Neural cell (in vitro differentiated cells): ENCODE measurements around the gene KDM4E. TPM values are rescaled to one million over a fixed set of nuclear protein-coding genes. Genes with fewer than 3 reads are reported as not detected.
"Not testable (repeated sequence)": the region's sequence is repeated elsewhere in the genome, so short reads cannot be mapped to it uniquely, and the experiment has no call there.

Experiments used
- H2AFZ ChIP-seq: fragments of 200-600, 300-800 bp; sonication (generic), shearing (Covaris generic); 2 replicates; pipeline ENCODE4 v1.6.0; 2014; ENCODE audit warnings: low read depth, mild to moderate bottlenecking, antibody characterized with exemption, low read length, moderate library complexity
- H3F3A ChIP-seq: fragments of 200-600 bp; shearing (Covaris generic); 2 replicates; pipeline ENCODE4 v1.6.1; 2016; ENCODE audit warnings: mild to moderate bottlenecking, moderate library complexity, mixed read lengths, antibody characterized with exemption, low read length; ENCODE audit not compliant: insufficient read depth, poor library complexity, severe bottlenecking
- H3K27ac ChIP-seq: fragments of 200-600, 300-800 bp; sonication (generic), shearing (Covaris generic); 2 replicates; pipeline ENCODE4 v1.5.1; 2014; ENCODE audit warnings: mild to moderate bottlenecking, low read length, moderate library complexity
- H3K27me3 ChIP-seq: fragments of 300-800, 200-600 bp; sonication (generic), shearing (Covaris generic); 2 replicates; pipeline ENCODE4 v1.6.0; 2014; ENCODE audit warnings: mild to moderate bottlenecking, low read depth, low read length, moderate library complexity; ENCODE audit not compliant: insufficient read depth
- H3K36me3 ChIP-seq: fragments of 300-800, 200-600 bp; sonication (generic), shearing (Covaris generic); 2 replicates; pipeline ENCODE4 v1.5.1; 2014; ENCODE audit warnings: mild to moderate bottlenecking, antibody characterized with exemption, low read length, moderate library complexity; ENCODE audit not compliant: insufficient read depth
- H3K4me2 ChIP-seq: fragments of 300-800, 200-600 bp; sonication (generic), shearing (Covaris generic); 2 replicates; pipeline ENCODE4 v1.6.0; 2014; ENCODE audit warnings: mild to moderate bottlenecking, low read length
- H3K4me3 ChIP-seq: fragments of 300-800, 200-600 bp; sonication (generic), shearing (Covaris generic); 2 replicates; pipeline ENCODE4 v1.5.1; 2014; ENCODE audit warnings: mild to moderate bottlenecking, low read length, moderate library complexity
- H3K79me2 ChIP-seq: fragments of 200-600 bp; shearing (Covaris generic); replicated peaks from 2 replicates; pipeline ENCODE4 v1.6.0; 2014; ENCODE audit warnings: mild to moderate bottlenecking, low read length, moderate library complexity; ENCODE audit not compliant: insufficient read depth
- H3K9ac ChIP-seq: fragments of 300-800, 200-600 bp; sonication (generic), shearing (Covaris generic); 2 replicates; pipeline ENCODE4 v1.6.1; 2016; ENCODE audit warnings: mild to moderate bottlenecking, low read length, mixed read lengths
- H3K9me2 ChIP-seq: fragments of 200-600 bp; shearing (Covaris generic); 2 replicates; pipeline ENCODE4 v1.6.1; 2016; ENCODE audit warnings: mild to moderate bottlenecking, low read length, mixed read lengths; ENCODE audit not compliant: insufficient read depth
- H3K9me3 ChIP-seq: fragments of 200-600, 300-800 bp; sonication (generic), shearing (Covaris generic); 2 replicates; pipeline ENCODE4 v1.6.1; 2016; ENCODE audit warnings: mild to moderate bottlenecking, mixed run types, low read length, moderate library complexity, mixed read lengths
- H4K20me1 ChIP-seq: fragments of 200-600 bp; shearing (Covaris generic); 2 replicates; pipeline ENCODE4 v1.6.1; 2016; ENCODE audit warnings: mild to moderate bottlenecking, mixed run types; ENCODE audit not compliant: insufficient read depth
- CTCF ChIP-seq: fragments of 450-650 bp; IDR thresholded peaks from 2 replicates; pipeline ENCODE4 v1.5.1; 2014; ENCODE audit warnings: antibody characterized with exemption, mild to moderate bottlenecking, moderate library complexity; ENCODE audit not compliant: poor library complexity, severe bottlenecking
- EP300 ChIP-seq: fragments of 450-650 bp; conservative IDR thresholded peaks from 2 replicates; pipeline ENCODE4 v1.6.1; 2014; ENCODE audit warnings: antibody characterized with exemption, mild to moderate bottlenecking, moderate library complexity; ENCODE audit not compliant: poor library complexity, severe bottlenecking
- EZH2 ChIP-seq: fragments of 200-600, 300-800 bp; shearing (Covaris generic), sonication (generic); IDR thresholded peaks from 2 replicates; pipeline ENCODE4 v1.6.1; 2014; ENCODE audit warnings: antibody characterized with exemption, low read length, borderline replicate concordance, mild to moderate bottlenecking; ENCODE audit not compliant: insufficient read depth, poor library complexity, severe bottlenecking
- MXI1 ChIP-seq: fragments of 450-650 bp; conservative IDR thresholded peaks from 2 replicates; pipeline ENCODE4 v1.6.1; 2014; ENCODE audit warnings: antibody characterized with exemption, mild to moderate bottlenecking; ENCODE audit not compliant: poor library complexity, severe bottlenecking
- POLR2AphosphoS5 ChIP-seq: IDR thresholded peaks from 2 replicates; pipeline ENCODE4 v1.6.1; 2012
- RAD21 ChIP-seq: fragments of 450-650 bp; conservative IDR thresholded peaks from 2 replicates; pipeline ENCODE4 v1.6.1; 2014; ENCODE audit warnings: antibody characterized with exemption, mild to moderate bottlenecking, moderate library complexity
- REST ChIP-seq: IDR thresholded peaks from 2 replicates; pipeline ENCODE4 v1.6.1; 2012; ENCODE audit warnings: borderline replicate concordance
- SMC3 ChIP-seq: fragments of 450-650 bp; conservative IDR thresholded peaks from 2 replicates; pipeline ENCODE4 v1.6.1; 2014; ENCODE audit warnings: antibody characterized with exemption, mild to moderate bottlenecking, moderate library complexity; ENCODE audit not compliant: poor library complexity
- TAF1 ChIP-seq: IDR thresholded peaks from 2 replicates; pipeline ENCODE4 v1.6.1; 2012; ENCODE audit warnings: low read depth
- polyA plus RNA-seq: library from polyadenylated mRNA; depleted of rRNA; stranded (reverse); fragments of >200 nt; gene quantifications from 2 replicates; pipeline ENCODE4 v1.2.3, GENCODE V29; 2014

Gene KDM4E
- polyA plus RNA-seq, 1 donor from 2014 or later = not detected

DNA sequence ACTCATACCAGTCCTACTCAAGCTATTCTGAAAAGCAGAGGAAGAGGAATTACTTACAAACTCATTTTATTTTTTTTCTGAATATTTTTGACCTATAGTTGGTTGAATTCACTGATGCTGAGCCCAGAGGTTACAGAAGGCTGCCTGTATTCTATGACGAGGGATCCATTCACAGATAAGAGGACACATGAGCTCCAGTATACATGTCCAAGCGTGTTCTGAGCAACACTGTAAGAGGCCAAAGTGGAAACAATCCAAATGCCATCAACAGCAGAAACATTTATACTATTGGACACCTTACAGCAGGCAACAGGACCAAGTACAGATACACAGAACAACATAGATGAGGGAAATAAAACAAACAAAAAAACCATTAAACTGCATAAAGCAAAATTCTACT lies 10.3 kb downstream of the KDM4E start:
- no peaks in the 10 kb centered on the region for H3F3A ChIP-seq
- H3K27ac ChIP-seq = no peak overlapping the region
- TF ChIP-seq REST = no peak
- no peak for TF ChIP-seq CTCF
- TF ChIP-seq POLR2AphosphoS5 = no peak
- no peak for TF ChIP-seq EP300
- no peak for TF ChIP-seq EZH2
- no peak for TF ChIP-seq RAD21
- TF ChIP-seq MXI1 = no peak
- no peak for TF ChIP-seq SMC3
- TF ChIP-seq TAF1 = no peak
- no peak overlapping the region for H3K9ac ChIP-seq
- H3K27me3 ChIP-seq = no peaks in the 10 kb centered on the region
- H3K79me2 ChIP-seq = no peaks in the 10 kb centered on the region
- no peak overlapping the region for H3K4me3 ChIP-seq
- H3K4me2 ChIP-seq = no peak overlapping the region
- H3K36me3 ChIP-seq = no peaks in the 10 kb centered on the region
- no peak overlapping the region for H2AFZ ChIP-seq
- H3K9me2 ChIP-seq = no peaks in the 10 kb centered on the region
- H3K9me3 ChIP-seq = no peaks in the 10 kb centered on the region
- H4K20me1 ChIP-seq = no peaks in the 10 kb centered on the region

- H4K20me1 ChIP-seq, H3K27me3 ChIP-seq, H3K9ac ChIP-seq, H2AFZ ChIP-seq, H3K4me3 ChIP-seq, H3F3A ChIP-seq, H3K9me2 ChIP-seq, H3K4me2 ChIP-seq, H3K79me2 ChIP-seq, H3K9me3 ChIP-seq, H3K36me3 ChIP-seq, H3K27ac ChIP-seq: not testable (repeated sequence)
These were observed 12.4 kb downstream of the KDM4E start for GRCh38 chr11:95037356-95038035.

DNA sequence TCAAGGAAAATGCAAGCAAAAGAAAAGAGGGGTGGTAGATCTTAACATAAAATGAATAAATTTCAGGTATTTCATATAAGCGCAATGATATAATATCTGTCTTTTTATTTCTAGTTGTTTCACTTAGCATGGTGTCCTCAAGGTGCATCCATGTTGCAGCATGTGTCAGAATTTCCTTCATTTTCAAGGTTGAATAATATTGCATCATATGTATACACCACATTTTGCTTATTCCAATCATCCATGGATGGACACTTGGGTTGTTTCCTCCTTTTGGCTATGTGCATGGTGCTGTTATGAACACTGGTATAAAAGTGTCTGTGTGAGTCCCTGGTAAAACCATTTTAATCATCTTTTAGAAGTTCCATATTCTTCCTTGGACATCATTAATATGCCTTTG lies 17.2 kb downstream of the KDM4E start:
- no peak overlapping the region for H2AFZ ChIP-seq
- H3K79me2 ChIP-seq = no peaks in the 10 kb centered on the region
- H3K4me3 ChIP-seq = no peak overlapping the region
- no peak overlapping the region for H3K27ac ChIP-seq
- H3K27me3 ChIP-seq = no peaks in the 10 kb centered on the region
- no peaks in the 10 kb centered on the region for H3K9me3 ChIP-seq
- H3K4me2 ChIP-seq = no peak overlapping the region
- TF ChIP-seq MXI1 (no peak), EZH2 (no peak), SMC3 (no peak), REST (no peak), POLR2AphosphoS5 (no peak), TAF1 (no peak), CTCF (no peak), EP300 (no peak), RAD21 (no peak)
- no peaks in the 10 kb centered on the region for H3K9me2 ChIP-seq
- H3F3A ChIP-seq = no peaks in the 10 kb centered on the region
- no peaks in the 10 kb centered on the region for H4K20me1 ChIP-seq
- no peaks in the 10 kb centered on the region for H3K36me3 ChIP-seq
- H3K9ac ChIP-seq = no peak overlapping the region
